Panc1 (cell line): ENCODE measurements around the gene SRPX2. TPM values are rescaled to one million over a fixed set of nuclear protein-coding genes. Genes with fewer than 3 reads are reported as not detected.

Source experiments
- ATAC-seq: fragments of 200-7000 bp; cut with Tn5 transposase; 2 replicates; pipeline ENCODE4 v1.9.1; 2020; ENCODE audit warnings: mild to moderate bottlenecking, moderate library complexity
- BruUV-seq: library from RNA; stranded (reverse); fragments of 400-500 nt; replicated peaks from 2 replicates; lab custom pipeline; 2021; lab: Mats Ljungman, UMichigan
- CTCF ChIA-PET: fragments of 300-600 bp; sonication (Branson Sonifier 250); formaldehyde crosslinking; loops from one replicate; lab custom pipeline; 2022; ENCODE audit warnings: antibody characterized with exemption; lab: Charles Lee
- POLR2A ChIA-PET: fragments of 300-600 bp; sonication (Branson Sonifier 250); formaldehyde crosslinking; loops from one replicate; lab custom pipeline; 2022; ENCODE audit warnings: antibody characterized with exemption; lab: Charles Lee
- DNase-seq: peaks from one replicate; pipeline ENCODE4 v3.0.0-alpha.2; 2010; ENCODE audit warnings: low read depth, low spot score
- H3K27ac ChIP-seq: 2 replicates; pipeline ENCODE4 v1.5.1; 2011; ENCODE audit warnings: mild to moderate bottlenecking, low read length, inconsistent platforms
- H3K27me3 ChIP-seq: fragments of 200-500 bp; sonication (Bioruptor generic); 2 replicates; pipeline ENCODE4 v1.6.0; 2014; ENCODE audit warnings: low read length, inconsistent platforms; ENCODE audit not compliant: control insufficient read depth, insufficient read depth
- H3K36me3 ChIP-seq: fragments of 200-500 bp; sonication (Bioruptor generic); 2 replicates; pipeline ENCODE4 v1.5.1; 2014; ENCODE audit warnings: inconsistent platforms, mild to moderate bottlenecking, low read length, moderate library complexity; ENCODE audit not compliant: control insufficient read depth, insufficient read depth
- H3K4me1 ChIP-seq: 2 replicates; pipeline ENCODE4 v1.5.1; 2011; ENCODE audit warnings: inconsistent platforms, mild to moderate bottlenecking, low read length, moderate library complexity; ENCODE audit not compliant: control insufficient read depth, insufficient read depth
- H3K4me3 ChIP-seq, 2 experiments: 2 replicates each; pipeline ENCODE4 v1.5.1; 2011 to 2012; ENCODE audit warnings: low read depth in 2 of 2, low read length in 2 of 2, mild to moderate bottlenecking in 2 of 2, inconsistent platforms in 1 of 2, moderate library complexity in 1 of 2
- H3K9me3 ChIP-seq: fragments of 200-500 bp; sonication (Bioruptor generic); 2 replicates; pipeline ENCODE4 v1.5.1; 2014; ENCODE audit warnings: low read depth, mild to moderate bottlenecking, inconsistent platforms, low read length, moderate library complexity; ENCODE audit not compliant: control insufficient read depth, insufficient read depth
- CTCF ChIP-seq: fragments of 450-650 bp; IDR thresholded peaks from 2 replicates; pipeline ENCODE4 v1.5.1; 2017; ENCODE audit warnings: mild to moderate bottlenecking
- POLR2AphosphoS5 ChIP-seq: IDR thresholded peaks from 2 replicates; pipeline ENCODE4 v1.6.1; 2012; ENCODE audit warnings: mild to moderate bottlenecking, low read depth, low read length, moderate library complexity
- REST ChIP-seq, 2 experiments: IDR thresholded peaks; 2 replicates each; pipeline ENCODE4 v1.6.1; 2011 to 2012; ENCODE audit warnings: low read depth in 2 of 2, control low read depth in 1 of 2, low read length in 1 of 2, mild to moderate bottlenecking in 1 of 2, moderate library complexity in 1 of 2; ENCODE audit not compliant: insufficient read depth in 1 of 2
- SIN3A ChIP-seq: IDR thresholded peaks from 2 replicates; pipeline ENCODE4 v1.6.1; 2012; ENCODE audit warnings: low read depth, mild to moderate bottlenecking, low read length, moderate library complexity, borderline replicate concordance; ENCODE audit not compliant: insufficient read depth
- TCF7L2 ChIP-seq: IDR thresholded peaks from 2 replicates; pipeline ENCODE4 v1.6.1; 2011; ENCODE audit warnings: mild to moderate bottlenecking, low read depth, low read length, inconsistent platforms
- in situ Hi-C: cut with HindIII; loops from 2 replicates; pipeline ENCODE4 v1.10.0; 2016; ENCODE audit warnings: low sequenced_read_pairs, low pct_unique_long_range_greater_than_20kb
- intact Hi-C: fragments of 100-400 bp; cut with micrococcal nuclease; formaldehyde crosslinking; loops from one replicate; pipeline ENCODE4 v1.10.0; 2022; ENCODE audit not compliant: unreplicated experiment
- total RNA-seq: library from RNA; stranded (reverse); gene quantifications from one replicate; pipeline ENCODE4 v1.2.1, GENCODE V29; 2021; ENCODE audit not compliant: unreplicated experiment

The SRPX2 gene
- total RNA-seq, 1 experiment from 2014 or later: 1.2 TPM

GRCh38 chrX:100674705-100675104, 30.7 kb downstream of the SRPX2 start:
- no peak overlapping the region for H3K4me3 ChIP-seq
- BruUV-seq: no TSS peak
- no peak for TF ChIP-seq SIN3A
- in situ Hi-C loops: no loop called here
- H3K27ac ChIP-seq: no peak overlapping the region
- H3K9me3 ChIP-seq: no peaks in the 10 kb centered on the region
- ATAC-seq: no peak
- H3K4me1 ChIP-seq: no peaks in the 10 kb centered on the region
- intact Hi-C loops: no loop called here
- POLR2A ChIA-PET: no interaction called here
- CTCF ChIA-PET: interaction anchor here (0.6 kb wide), 1 partner anchor 40 kb away, joined by 3 read pairs; no protein-coding TSS in a partner anchor
- no peaks in the 10 kb centered on the region for H3K27me3 ChIP-seq
- no peaks in the 10 kb centered on the region for H3K36me3 ChIP-seq
- DNase-seq: no peak

- H3K36me3 ChIP-seq: no peaks in the 10 kb centered on the region
- no peaks in the 10 kb centered on the region for H3K9me3 ChIP-seq
- in situ Hi-C loops (no loop called here), intact Hi-C loops (no loop called here)
- H3K4me1 ChIP-seq: no peaks in the 10 kb centered on the region
- BruUV-seq: no TSS peak
- DNase-seq: no peak
- ATAC-seq: no peak
- ChIA-PET POLR2A (no interaction called here), CTCF (no interaction called here)
- no peak for TF ChIP-seq CTCF
- TF ChIP-seq SIN3A: no peak
- TF ChIP-seq TCF7L2: no peak
- no peak for TF ChIP-seq REST (IDR thresholded peaks at IDR 0.05; ENCODE audit: insufficient read depth in 1 of 2, low read depth in 2 of 2, low read length in 1 of 2)
- no peak for TF ChIP-seq POLR2AphosphoS5
- H3K27me3 ChIP-seq: no peaks in the 10 kb centered on the region
- no peak overlapping the region for H3K4me3 ChIP-seq
- H3K27ac ChIP-seq: no peak overlapping the region
Observed at GRCh38 chrX:100677611-100678181, 33.7 kb downstream of the SRPX2 start.

GRCh38 chrX:100680756-100681155, 36.8 kb downstream of the SRPX2 start:
- no TSS peak for BruUV-seq
- in situ Hi-C loops (no loop called here), intact Hi-C loops (no loop called here)
- TF ChIP-seq TCF7L2 (no peak), REST (IDR thresholded peaks at IDR 0.05; ENCODE audit: insufficient read depth in 1 of 2, low read depth in 2 of 2, low read length in 1 of 2) (no peak), POLR2AphosphoS5 (no peak), CTCF (no peak), SIN3A (no peak)
- no peak for ATAC-seq
- ChIA-PET CTCF (interaction anchor here (1.1 kb wide), 1 partner anchor 88 kb away, joined by 4 read pairs; no protein-coding TSS in a partner anchor), POLR2A (no interaction called here)
- H3K36me3 ChIP-seq: no peaks in the 10 kb centered on the region
- H3K4me1 ChIP-seq: no peaks in the 10 kb centered on the region
- no peaks in the 10 kb centered on the region for H3K27me3 ChIP-seq
- no peak overlapping the region for H3K4me3 ChIP-seq
- H3K27ac ChIP-seq: no peak overlapping the region
- no peak for DNase-seq
- H3K9me3 ChIP-seq: no peaks in the 10 kb centered on the region
